ENCODE data around the gene FRYL.

DNA sequence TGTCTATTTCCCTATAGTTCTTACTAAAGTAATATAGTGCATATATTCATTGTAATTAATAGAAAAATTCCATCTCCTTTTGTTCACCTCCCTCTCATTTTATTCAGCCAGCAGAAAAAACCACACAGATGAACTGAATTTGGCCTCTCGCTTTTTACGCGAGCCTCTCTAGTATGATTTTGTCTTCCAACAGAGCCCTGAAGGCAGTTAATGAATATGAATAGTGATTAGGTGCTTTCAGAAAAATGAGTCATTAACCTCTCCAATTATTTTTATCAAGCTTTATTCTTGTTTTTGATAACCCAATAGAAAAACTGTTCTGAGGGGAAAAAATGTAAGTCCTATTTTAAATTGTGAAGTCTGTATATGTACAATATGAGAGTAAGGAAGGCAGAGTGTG lies 215.9 kb downstream of the FRYL start:
- TF ChIP-seq, protein P1, sequence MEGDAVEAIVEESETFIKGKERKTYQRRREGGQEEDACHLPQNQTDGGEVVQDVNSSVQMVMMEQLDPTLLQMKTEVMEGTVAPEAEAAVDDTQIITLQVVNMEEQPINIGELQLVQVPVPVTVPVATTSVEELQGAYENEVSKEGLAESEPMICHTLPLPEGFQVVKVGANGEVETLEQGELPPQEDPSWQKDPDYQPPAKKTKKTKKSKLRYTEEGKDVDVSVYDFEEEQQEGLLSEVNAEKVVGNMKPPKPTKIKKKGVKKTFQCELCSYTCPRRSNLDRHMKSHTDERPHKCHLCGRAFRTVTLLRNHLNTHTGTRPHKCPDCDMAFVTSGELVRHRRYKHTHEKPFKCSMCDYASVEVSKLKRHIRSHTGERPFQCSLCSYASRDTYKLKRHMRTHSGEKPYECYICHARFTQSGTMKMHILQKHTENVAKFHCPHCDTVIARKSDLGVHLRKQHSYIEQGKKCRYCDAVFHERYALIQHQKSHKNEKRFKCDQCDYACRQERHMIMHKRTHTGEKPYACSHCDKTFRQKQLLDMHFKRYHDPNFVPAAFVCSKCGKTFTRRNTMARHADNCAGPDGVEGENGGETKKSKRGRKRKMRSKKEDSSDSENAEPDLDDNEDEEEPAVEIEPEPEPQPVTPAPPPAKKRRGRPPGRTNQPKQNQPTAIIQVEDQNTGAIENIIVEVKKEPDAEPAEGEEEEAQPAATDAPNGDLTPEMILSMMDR (conservative IDR thresholded peaks at IDR 0.05; ENCODE audit: low read length): no peak
- no peak for TF ChIP-seq EZH2phosphoT487 (IDR thresholded peaks at IDR 0.05; ENCODE audit: borderline replicate concordance)

Data from Loucy (cell line).